HG03159 (cell line): ENCODE results near the gene DGUOK.
"Not testable (repeated sequence)": the region's sequence is repeated elsewhere in the genome, so short reads cannot be mapped to it uniquely, and the experiment has no call there.

Source experiments
- ATAC-seq: cut with Tn5 transposase; IDR thresholded peaks from one replicate; pipeline ENCODE4 v1.9.1; 2021; ENCODE audit warnings: mild to moderate bottlenecking, moderate library complexity; ENCODE audit not compliant: unreplicated experiment

Gene DGUOK

DNA sequence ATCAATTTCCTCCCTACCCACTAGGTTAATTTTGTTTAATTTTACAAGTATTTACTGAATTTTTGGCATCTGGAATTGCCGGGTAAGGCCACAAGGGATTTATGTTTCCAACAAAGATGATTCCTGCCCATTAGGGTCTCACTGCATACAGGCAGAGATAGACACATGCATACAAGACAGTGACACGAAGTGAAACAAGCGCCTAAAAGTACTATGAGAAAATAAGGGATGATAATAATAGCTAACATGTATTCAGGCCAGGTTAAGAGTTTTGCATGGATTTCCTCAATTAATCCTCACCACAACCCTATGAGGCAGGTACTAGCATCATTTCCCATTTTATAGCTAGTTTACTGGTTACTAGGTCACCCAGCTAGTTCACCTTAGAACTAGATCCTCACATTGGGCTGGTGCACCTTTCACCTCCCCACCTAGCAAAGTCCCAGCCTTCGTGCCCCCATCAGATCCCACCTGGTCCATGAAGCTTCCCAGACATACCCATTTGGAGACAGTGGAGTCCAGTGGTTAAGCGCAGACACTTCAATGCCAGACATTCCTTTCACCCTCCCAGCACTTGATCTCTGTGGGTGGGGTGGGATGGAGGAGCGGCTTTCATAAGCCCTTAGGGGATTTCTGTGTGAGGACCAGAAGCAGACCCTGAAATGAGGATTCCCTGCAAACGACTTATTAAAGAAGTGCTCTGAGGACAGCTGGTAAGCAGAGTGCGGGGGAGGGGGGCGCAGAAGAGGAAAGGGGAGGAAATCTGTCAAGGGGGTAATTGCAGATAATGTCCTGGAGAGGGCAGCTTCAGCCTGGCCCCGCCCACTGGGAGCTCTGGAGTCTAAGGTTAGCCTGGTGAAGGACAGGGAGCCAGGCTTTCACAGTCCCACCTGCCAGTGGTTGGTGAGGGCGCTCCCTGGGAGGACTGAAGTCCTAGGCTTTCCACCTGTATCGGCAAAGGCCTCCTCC lies 5.8 kb upstream of the DGUOK start:
- ATAC-seq = no peak

DNA sequence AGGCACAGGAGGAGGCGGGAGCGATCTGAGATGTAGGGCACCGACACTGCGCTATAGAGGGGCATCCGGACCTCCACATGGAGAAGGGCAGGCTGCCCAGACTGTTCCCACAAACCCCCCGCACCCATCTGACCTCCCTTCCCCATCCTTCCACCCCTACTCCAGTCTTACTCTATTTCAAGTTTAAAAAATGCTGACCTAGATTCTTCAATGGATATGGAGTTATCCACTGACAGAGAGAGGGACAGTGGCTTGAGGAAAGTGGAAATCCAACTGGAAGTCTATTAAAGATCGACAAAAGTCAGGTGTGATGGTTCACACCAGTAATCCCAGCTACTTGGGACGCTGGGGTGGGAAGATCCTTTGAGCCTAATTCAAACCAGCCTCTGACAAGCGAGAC lies 5.1 kb upstream of the DGUOK start:
- no peak for ATAC-seq

DNA sequence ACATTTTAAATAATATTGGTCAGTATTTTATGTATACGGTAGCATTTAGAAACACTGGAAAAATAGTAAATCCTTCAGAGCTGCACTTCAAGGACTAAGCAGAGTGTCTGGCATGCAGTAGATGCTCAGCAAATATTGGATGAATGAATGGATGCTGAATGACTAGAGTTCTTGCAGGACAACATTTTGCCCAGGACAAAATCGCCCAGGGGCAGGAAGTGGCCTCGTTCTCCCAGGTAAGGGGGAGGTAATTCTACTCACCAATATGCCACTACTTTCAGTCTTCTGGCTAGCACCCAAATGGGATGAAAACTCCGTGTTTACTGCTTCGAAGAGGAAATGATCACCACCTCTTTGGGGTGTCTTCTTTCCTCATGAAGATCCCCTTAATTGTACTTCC lies 4.0 kb upstream of the DGUOK start:
- no peak for ATAC-seq

DNA sequence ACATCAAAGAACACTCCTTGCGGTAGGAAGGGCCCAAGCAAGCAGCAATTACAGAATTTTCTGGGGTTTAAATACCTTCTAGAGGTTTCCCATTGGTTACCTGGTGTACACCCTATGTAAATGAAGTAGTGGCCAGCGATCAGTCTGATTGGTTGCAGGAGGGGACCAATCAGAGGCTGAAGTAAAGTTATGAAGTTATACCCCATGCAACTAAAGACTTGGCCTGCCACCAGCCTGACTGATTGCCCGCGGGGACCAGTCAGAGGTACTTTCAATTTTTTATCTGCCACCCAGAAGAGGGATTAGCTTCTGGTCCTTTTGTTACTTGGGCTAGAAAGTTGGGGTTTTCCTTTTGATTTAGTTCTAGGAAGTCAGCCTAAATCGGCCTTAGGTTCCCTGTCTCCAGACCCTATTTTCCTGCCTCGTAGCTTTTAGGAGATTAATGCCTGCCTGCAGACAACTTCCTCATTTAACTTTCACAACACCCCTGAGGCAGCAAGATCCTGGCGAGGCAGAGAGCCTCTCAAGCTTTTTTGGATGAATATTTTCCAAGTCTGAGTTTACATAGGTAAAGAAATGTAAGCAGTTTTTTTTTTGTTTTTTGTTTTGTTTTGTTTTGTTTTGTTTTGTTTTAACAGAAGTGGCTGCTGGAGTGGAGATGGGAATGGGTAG lies 1.5 kb upstream of the DGUOK start:
- ATAC-seq = no peak

DNA sequence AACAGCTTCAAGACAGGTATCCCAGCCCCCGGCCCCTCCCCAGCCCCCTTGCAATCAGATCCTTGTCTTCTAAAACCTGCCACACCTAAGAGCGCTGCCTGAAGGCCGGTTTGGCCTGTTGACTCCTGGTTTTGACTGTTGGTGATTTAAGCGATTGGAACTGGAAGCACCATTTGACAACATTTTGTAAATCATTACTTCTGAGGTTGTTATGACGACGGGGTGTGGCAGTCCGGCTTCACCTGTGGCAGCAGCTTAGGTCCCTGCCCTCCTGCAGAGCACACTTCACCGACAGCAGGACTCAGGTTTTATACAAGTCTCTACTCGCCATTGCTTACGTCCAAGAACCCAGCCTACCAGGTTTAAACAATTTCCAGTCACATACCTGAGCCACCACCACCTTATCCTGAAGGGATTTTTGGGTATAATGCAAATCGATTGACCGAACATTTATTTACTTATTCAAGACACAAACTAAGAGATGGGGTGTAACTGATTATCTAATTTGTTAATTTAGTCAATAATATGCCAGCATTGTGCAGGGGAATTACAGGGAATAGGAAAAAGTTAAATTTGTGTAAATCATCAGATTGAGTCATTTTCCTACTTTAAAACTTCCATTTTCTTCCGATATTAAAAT lies 707 bp upstream of the DGUOK start:
- ATAC-seq = no peak

DNA sequence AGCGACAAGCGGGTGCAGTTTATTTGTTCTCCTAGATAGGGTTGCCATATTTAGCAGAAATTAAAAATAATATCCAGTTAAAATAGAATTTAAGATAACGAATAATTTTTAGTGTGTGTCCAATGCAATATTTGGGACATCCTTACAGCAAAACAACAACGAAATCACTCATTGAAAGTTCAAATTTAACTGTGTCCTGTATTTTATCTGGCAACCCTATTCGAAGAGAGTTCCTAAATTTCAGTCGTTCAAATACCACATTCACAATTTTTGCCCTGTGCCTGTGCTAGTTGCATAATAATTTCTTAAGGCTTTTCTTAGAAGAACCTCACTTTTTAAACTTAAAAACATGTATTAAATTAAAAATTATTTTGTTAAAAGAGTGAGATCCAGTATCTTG lies 664 bp downstream of the DGUOK start:
- ATAC-seq = no peak

DNA sequence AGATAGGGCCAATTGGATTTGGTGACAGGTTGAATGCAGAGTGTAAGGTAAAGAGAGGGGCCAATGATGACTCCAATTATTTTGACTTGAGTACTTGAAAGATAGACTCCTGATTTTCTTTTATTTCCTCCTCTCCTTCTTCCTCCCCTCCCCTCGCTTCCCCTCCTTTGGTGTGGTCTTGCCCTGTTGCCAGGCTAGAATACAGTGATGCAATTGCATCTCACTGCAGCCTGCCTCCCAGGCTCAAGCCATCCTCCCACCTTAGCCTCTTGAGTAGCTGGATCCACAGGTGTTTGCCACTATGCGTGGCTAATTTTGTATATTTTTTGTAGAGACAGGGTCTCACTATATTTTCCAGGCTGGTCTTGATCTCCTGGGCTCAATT lies 2.3 kb downstream of the DGUOK start:
- no peak for ATAC-seq

DNA sequence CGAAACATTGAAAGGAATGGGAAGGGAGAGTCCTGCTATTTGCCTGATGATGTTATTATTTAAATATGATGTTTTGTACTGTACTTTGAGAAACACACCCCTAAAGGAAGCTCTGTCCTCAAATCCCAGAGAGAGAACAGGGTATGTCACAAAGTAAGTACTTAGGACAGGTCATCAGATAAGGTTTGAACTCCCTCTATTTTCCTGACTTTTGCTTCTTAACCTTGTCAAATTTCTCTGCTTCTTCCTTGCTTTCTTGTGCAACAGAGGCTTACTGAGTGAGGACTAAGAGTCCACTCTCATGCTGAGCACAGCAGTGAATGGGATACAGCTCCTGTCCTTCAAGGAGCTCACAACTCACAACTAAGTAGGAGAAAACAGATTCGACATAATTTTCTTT lies 3.7 kb downstream of the DGUOK start:
- no peak for ATAC-seq

DNA sequence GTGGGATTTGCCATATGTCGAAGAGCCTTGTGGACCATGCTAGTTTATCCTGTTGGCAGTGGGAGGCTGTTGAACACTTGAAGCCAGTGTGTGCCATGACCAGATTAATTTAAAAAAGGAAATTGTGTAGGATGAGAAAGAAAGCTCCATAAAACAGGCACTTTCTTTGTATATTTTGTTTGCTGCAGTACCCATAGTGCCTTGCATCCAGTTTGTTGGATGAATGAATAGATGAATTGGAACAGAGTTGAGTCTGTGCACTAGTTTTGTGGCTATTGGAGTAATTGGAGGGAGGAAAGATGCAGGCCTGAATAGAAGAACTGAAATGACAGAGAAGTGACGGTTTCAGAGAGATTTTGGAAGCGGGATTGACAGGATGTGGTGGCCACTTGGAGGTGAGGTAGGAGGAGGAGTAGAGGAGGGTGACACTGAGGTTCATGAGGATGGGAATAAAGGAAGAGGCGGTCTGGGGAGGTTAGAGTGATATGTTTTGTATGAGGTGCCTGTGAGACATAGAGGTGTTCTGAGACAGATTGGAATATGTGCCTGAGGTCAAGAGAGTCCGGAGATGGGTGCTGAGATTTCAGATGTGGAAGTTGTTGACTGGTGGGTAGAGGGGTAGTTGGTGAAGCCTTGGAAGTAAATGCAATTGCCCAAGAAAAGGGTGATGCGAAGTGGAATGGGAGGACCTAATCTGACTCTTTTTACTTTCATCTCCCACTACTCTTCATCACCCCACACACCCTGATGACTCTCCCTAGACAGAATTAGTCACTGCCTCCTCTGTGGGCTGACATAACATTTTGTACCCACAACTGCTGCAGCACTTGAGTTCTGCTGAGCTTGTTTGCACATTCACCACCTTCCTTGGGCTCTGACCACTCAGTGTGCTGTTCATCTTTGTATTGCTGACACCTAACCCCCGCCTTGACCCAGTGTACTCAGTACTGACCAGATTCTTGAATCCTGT lies 5.1 kb downstream of the DGUOK start:
- ATAC-seq = no peak

DNA sequence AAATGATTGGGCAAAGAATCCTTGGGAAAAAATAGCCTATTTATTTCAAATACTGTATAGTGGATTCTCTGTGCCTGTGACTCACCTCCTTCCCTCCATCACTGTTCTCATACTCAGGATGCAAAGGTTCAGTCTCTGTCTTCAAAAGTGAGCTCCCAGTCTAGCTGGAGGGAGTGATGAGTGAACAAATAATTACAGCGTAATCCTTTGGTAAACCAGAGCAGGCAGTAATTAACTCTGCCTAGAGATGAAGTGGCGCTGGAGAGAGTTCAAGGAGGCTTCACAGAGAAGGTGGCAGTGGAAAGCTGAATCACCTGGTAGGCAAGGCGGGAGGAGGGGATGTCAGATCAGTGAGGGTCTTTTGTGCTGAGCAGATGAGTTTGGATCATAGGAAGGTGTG lies 6.5 kb downstream of the DGUOK start:
- no peak for ATAC-seq

DNA sequence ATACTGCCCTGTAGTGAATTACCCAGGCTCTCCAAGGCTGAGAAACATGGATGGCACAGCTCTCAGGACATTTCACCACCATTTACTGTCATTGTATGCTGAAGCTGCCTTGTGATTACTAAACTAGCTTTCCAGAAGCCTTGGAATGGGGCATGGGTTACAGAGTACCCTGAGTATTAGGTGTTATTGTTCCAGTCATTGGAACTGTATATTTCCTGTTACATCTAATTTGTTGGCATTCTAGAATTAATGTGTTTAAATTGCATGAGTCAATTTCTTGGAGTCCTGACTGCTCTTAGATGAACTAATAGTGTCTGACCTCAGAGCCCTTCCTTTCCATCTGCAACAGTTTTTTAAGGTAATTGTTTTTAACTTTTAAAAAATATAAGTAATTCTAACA lies 9.0 kb downstream of the DGUOK start:
- no peak for ATAC-seq

DNA sequence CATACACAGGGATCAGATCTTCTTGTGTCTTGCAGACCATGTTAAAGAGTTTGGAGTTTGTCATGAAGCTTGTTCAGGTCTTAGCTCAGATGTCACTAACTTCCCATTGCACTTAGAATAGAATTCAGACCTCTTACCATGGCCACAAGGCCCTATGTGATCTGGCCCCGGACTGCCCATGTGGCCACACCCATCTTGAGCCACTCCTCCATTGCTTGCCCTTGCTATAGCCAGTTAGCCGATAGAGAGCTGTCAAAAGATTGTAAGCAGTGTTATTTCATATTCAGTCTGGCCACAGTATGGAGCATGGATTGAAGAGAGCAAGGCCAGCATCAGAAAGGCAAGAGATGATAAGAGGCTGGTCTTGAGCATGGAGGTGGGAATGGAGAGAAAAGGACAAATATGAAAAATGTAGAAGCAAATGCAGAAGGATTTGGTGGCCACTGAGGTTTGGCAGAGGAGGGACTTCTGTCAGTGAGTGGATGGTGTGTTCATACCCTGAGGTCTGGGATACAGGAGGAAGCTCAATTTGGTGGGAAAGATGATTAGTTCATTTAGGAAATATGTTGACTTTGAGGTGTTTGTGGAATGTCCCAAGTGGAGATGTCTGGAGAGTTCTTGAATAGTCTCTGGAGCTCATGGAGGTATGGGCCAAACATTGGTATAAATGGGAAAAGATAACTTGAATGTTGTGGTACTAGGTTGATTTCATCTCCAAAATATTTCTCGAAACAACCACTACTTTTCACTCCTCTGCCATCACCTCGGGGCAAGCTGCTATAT lies 10.6 kb downstream of the DGUOK start:
- ATAC-seq = no peak

DNA sequence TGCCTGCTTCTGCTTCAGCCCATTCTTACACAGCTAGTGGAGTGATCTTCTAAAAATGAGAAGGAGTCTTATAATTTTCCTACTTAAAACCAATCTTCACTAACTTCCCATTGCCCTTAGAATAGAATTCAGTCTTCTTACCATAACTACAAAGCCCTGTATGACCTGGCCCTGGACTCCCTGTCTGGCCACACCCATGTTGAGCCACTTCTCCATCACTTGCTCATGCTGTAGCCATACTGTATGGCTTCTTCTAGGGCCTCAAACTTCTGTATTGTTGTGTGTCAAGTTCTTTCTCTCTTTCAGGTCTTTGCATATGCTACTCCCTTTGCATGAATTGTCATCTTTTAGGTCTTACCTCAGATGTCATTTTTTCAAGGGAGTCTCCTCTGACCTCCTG lies 11.2 kb downstream of the DGUOK start:
- ATAC-seq = no peak

DNA sequence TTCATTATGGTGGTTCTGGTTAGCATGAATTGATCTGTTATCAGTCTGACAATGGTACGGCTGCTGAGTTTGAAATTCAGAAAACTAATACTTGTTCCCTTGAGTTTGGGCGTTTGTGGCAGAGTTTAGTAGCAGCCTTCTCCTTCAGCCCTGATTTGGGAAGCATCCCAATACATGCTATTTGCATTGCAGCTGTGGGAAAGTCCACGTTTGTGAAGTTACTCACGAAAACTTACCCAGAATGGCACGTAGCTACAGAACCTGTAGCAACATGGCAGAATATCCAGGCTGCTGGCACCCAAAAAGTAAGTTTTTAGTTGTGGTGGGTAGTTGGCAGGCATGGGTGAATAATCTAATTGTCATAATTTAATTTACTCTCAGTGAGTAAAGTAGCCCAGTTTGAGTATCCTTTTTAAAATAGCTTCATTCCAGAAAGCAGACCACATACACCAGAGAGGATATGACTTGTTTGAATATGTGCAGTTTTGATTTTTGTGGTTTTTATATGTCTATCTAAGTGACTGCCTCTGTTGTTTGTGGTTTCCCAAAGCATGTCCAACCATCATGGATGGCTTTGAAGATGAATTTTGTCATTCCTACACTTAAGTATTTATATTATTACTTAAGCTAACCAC lies 12.2 kb downstream of the DGUOK start:
- no peak for ATAC-seq

DNA sequence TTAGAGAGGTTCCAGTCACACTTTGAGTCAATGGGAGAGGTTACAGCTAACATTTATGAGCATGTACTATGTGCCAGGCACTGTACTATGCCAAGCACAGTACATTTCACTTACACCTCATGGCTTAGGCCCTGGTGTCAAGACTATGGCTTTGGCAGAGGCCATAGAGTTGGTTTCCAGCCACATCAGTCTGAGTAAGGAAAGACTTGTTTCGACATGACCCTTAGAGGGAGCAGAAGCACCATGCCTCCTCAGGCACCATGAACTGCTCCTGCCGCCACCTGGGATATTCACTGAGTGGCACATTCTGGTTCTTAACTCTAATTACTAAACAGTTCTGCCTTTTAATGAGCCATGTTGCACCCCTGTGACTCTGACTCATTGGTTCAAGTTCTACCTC lies 12.7 kb downstream of the DGUOK start:
- no peak for ATAC-seq

DNA sequence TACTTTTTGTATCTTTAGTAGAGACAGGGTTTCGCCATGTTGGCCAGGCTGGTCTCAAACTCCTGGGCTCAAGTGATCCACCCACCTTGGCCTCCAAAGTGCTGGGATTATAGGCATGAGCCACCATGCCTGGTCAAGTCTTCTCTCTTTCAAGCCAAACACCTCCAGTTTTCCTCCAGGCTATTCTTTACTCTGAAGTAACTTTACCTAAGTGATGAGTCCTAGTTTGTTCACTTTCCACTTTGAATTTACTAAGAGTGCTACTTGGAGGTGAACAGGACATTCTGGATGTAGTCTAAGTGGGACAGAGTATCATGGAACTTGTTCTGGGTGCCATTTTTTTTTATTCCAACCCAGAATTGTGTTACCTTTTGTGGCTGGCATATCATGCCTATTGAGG lies 13.4 kb downstream of the DGUOK start:
- ATAC-seq = not testable (repeated sequence)

DNA sequence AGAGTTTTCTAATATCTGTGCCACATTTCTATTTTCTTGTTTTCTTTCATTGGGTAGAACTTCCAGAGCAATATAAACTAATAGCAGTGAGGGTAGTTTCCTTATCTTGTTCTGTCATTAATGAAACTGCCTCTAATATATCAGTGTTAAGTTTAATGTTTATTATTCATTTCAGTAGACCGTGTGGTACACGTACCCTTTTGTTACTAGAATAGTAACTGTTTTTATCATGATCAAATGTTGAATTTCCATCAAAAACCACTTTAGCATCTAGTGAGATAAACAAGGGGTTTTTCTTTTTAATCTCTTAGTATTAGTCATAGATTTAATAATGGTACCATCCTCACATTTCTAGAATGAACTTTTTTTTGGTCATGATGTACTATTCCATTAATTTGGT lies 16.0 kb downstream of the DGUOK start:
- ATAC-seq = no peak

DNA sequence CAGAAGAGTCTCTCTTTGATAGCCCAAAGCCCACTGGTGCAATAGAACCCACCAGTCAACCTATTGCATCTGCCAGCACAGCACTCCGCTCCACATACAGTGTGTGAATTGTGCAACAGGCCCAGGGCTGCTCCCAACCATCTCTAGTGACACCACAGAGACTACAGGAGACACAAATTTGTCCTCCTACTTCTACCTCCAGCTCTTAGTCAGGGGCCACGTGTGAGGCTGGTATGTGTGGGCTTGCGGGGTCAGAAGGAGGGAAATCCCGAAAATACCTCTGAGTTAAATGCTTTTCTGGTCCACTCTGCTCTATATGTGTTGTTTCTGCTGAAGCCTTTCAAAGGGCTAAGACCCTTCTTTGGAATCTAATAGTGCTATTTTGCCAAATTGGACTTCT lies 18.0 kb downstream of the DGUOK start:
- ATAC-seq = no peak

DNA sequence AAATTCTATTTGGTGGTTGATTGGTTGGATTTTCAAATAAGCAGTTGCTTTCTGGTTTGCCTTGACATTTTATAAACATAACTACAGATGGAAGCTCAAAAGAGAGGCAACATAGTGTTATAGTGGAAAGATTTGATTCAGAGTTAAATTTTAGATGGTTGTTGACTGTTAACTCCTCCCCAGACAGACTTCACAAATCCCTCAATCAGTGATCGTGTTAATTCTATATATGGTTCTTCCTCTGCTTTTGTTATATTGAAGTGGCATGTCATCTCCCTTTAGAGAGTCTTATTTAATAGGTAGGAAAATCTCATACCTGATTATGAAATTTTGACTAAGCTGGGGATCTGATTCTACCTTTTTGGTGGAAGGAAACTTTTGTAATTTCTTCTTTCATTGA lies 19.5 kb downstream of the DGUOK start:
- no peak for ATAC-seq

DNA sequence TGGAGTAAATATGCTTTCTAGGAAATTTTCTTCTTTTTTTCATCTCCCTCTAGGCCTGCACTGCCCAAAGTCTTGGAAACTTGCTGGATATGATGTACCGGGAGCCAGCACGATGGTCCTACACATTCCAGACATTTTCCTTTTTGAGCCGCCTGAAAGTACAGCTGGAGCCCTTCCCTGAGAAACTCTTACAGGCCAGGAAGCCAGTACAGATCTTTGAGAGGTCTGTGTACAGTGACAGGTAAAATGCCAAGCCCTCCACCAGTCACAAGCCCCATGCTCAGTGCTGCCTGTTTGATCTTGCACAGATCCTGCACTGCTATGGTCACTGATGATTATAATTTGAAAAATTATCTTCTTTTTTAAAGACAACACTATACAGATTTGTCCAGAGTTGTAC lies 20.0 kb downstream of the DGUOK start:
- ATAC-seq = no peak
